NOMO-1 (cell line): ENCODE measurements around the gene WNT10A.

Experiments
- DNase-seq, 2 experiments: peaks; one replicate each; lab custom pipeline; 2025; ENCODE audit not compliant: unreplicated experiment in 2 of 2; lab: John Stamatoyannopoulos, UW

Gene WNT10A

GRCh38 chr2:218876562-218877219 lies 4.0 kb upstream of the WNT10A start:
- DNase-seq: peak in 1 of 2 experiments; percentile 51

GRCh38 chr2:218877331-218877730 lies 3.3 kb upstream of the WNT10A start:
- DNase-seq: no peak

- no peak for DNase-seq
These were observed 2.8 kb upstream of the WNT10A start for GRCh38 chr2:218877891-218878290.

GRCh38 chr2:218878486-218878885 lies 2.2 kb upstream of the WNT10A start:
- no peak for DNase-seq

- no peak for DNase-seq
These were observed 1.5 kb upstream of the WNT10A start for GRCh38 chr2:218878926-218879761.

- no peak for DNase-seq
These were observed 913 bp upstream of the WNT10A start for GRCh38 chr2:218879776-218880101.

- no peak for DNase-seq
These were observed 375 bp downstream of the WNT10A start for GRCh38 chr2:218880859-218881594.

GRCh38 chr2:218881744-218882460 lies 1.2 kb downstream of the WNT10A start:
- DNase-seq: no peak

GRCh38 chr2:218882461-218882816 lies 1.8 kb downstream of the WNT10A start:
- no peak for DNase-seq

GRCh38 chr2:218882866-218883366 lies 2.3 kb downstream of the WNT10A start:
- no peak for DNase-seq

GRCh38 chr2:218883491-218884490 lies 3.1 kb downstream of the WNT10A start:
- no peak for DNase-seq

GRCh38 chr2:218884519-218884918 lies 3.9 kb downstream of the WNT10A start:
- DNase-seq: no peak

GRCh38 chr2:218885981-218886947 lies 5.6 kb downstream of the WNT10A start:
- no peak for DNase-seq

- DNase-seq: no peak
These were observed 6.4 kb downstream of the WNT10A start for GRCh38 chr2:218887079-218887478.

- no peak for DNase-seq
These were observed 7.7 kb downstream of the WNT10A start for GRCh38 chr2:218888341-218888740.

- no peak for DNase-seq
These were observed 9.3 kb downstream of the WNT10A start for GRCh38 chr2:218889937-218890336.

- DNase-seq: no peak
These were observed 9.7 kb downstream of the WNT10A start for GRCh38 chr2:218890369-218890768.

GRCh38 chr2:218891275-218892135 lies 10.9 kb downstream of the WNT10A start:
- DNase-seq: no peak
